Loucy (cell line): ENCODE data around the gene SH3RF3.

Experiments
- H2AFZ ChIP-seq: fragments of 200-600 bp; sonication (generic); 2 replicates; pipeline ENCODE4 v1.6.0; 2016; ENCODE audit warnings: antibody characterized with exemption, mild to moderate bottlenecking, low read length, moderate library complexity
- H3F3A ChIP-seq: fragments of 200-600 bp; 2 replicates; pipeline ENCODE4 v1.6.0; 2016; ENCODE audit warnings: antibody characterized with exemption, low read depth, mild to moderate bottlenecking
- H3K27me3 ChIP-seq: fragments of 200-600 bp; sonication (generic); 2 replicates; pipeline ENCODE4 v1.6.1; 2014; ENCODE audit warnings: low read length, mild to moderate bottlenecking; ENCODE audit not compliant: insufficient read depth, poor library complexity, severe bottlenecking
- H3K36me3 ChIP-seq: fragments of 200-600 bp; sonication (generic); 2 replicates; pipeline ENCODE4 v1.6.1; 2016; ENCODE audit warnings: low read length; ENCODE audit not compliant: insufficient read depth
- H3K4me1 ChIP-seq: fragments of 200-600 bp; sonication (generic); 2 replicates; pipeline ENCODE4 v1.5.1; 2014; ENCODE audit warnings: low read length, mild to moderate bottlenecking; ENCODE audit not compliant: insufficient read depth, poor library complexity, severe bottlenecking
- H3K4me2 ChIP-seq: fragments of 200-600 bp; sonication (generic); 2 replicates; pipeline ENCODE4 v1.6.0; 2014; ENCODE audit warnings: antibody characterized with exemption, low read length, low read depth, mild to moderate bottlenecking; ENCODE audit not compliant: poor library complexity, severe bottlenecking
- H3K4me3 ChIP-seq: fragments of 200-600 bp; sonication (generic); 2 replicates; pipeline ENCODE4 v1.5.1; 2014; ENCODE audit warnings: low read length, mild to moderate bottlenecking, mixed read lengths; ENCODE audit not compliant: poor library complexity, severe bottlenecking
- H3K79me2 ChIP-seq: fragments of 200-600 bp; sonication (generic); 2 replicates; pipeline ENCODE4 v1.6.1; 2014; ENCODE audit warnings: low read length; ENCODE audit not compliant: insufficient read depth
- H3K9ac ChIP-seq: fragments of 200-600 bp; sonication (generic); 2 replicates; pipeline ENCODE4 v1.6.0; 2014; ENCODE audit warnings: mild to moderate bottlenecking, low read depth, low read length, moderate library complexity; ENCODE audit not compliant: poor library complexity, severe bottlenecking
- H3K9me2 ChIP-seq: fragments of 200-600 bp; sonication (generic); replicated peaks from 2 replicates; pipeline ENCODE4 v1.6.1; 2016; ENCODE audit warnings: low read depth, low read length, mixed read lengths
- H3K9me3 ChIP-seq: fragments of 200-600 bp; sonication (generic); 2 replicates; pipeline ENCODE4 v1.6.1; 2014; ENCODE audit warnings: mild to moderate bottlenecking, antibody characterized with exemption, low read length, low read depth; ENCODE audit not compliant: insufficient read depth
- H4K20me1 ChIP-seq: fragments of 200-600 bp; sonication (generic); 2 replicates; pipeline ENCODE4 v1.6.0; 2014; ENCODE audit warnings: antibody characterized with exemption, low read length, mild to moderate bottlenecking; ENCODE audit not compliant: insufficient read depth, poor library complexity, severe bottlenecking
- CTCF ChIP-seq: fragments of 200-600 bp; sonication (generic); conservative IDR thresholded peaks from 2 replicates; pipeline ENCODE4 v1.5.1; 2014; ENCODE audit warnings: mild to moderate bottlenecking, antibody characterized with exemption, low read length
- EZH2phosphoT487 ChIP-seq: fragments of 200-600 bp; IDR thresholded peaks from 2 replicates; pipeline ENCODE4 v1.6.1; 2018; ENCODE audit warnings: antibody characterized with exemption, mild to moderate bottlenecking, moderate library complexity, borderline replicate concordance

The SH3RF3 gene

DNA sequence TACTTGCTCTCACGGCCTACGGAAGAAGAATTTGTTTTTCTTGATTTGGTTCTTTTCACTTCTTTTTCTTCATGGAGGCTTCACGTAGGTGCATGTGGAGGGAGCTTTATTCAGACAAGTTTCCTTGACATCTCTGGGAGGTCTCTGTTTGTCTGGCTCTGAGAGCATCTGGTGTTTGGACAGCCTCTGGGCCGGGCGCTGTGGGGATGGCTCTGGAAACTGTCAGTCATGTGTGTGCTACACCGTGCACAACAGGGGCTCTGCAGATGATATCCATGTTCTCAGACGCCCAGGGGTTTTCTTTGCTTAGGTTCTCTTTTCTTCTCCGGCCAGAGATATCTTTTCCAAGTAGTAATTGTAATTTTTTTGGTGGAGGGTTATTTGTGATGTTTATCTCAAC, 130.7 kb downstream of the SH3RF3 start:
- H3K9me2 ChIP-seq: no peaks in the 10 kb centered on the region
- H3K9ac ChIP-seq: no peak overlapping the region
- no peaks in the 10 kb centered on the region for H4K20me1 ChIP-seq
- TF ChIP-seq EZH2phosphoT487: no peak
- H3K36me3 ChIP-seq: no peaks in the 10 kb centered on the region
- 0 out of 2 replicates have a peak, but pooled peaks cover 4% of the 10 kb centered on the region for H3F3A ChIP-seq
- peaks cover 23% of the 10 kb centered on the region; the same call in 1 of the 2 replicates for H3K79me2 ChIP-seq
- H3K27me3 ChIP-seq: no peaks in the 10 kb centered on the region
- no peak overlapping the region for H3K4me2 ChIP-seq
- no peaks in the 10 kb centered on the region for H3K9me3 ChIP-seq
- H2AFZ ChIP-seq: no peak overlapping the region
- H3K4me1 ChIP-seq: peaks cover 64% of the 10 kb centered on the region
- no peak overlapping the region for H3K4me3 ChIP-seq

- H4K20me1 ChIP-seq: no peaks in the 10 kb centered on the region
- no peaks in the 10 kb centered on the region for H3K27me3 ChIP-seq
- H3K9me3 ChIP-seq: no peaks in the 10 kb centered on the region
- H3K4me3 ChIP-seq: no peak overlapping the region
- H3K9ac ChIP-seq: no peak overlapping the region
- H3K9me2 ChIP-seq: no peaks in the 10 kb centered on the region
- H3K79me2 ChIP-seq: peaks cover 23% of the 10 kb centered on the region; the same call in 1 of the 2 replicates
- H3F3A ChIP-seq: 0 out of 2 replicates have a peak, but pooled peaks cover 4% of the 10 kb centered on the region
- H2AFZ ChIP-seq: no peak overlapping the region
- no peak overlapping the region for H3K4me2 ChIP-seq
- H3K4me1 ChIP-seq: peaks cover 63% of the 10 kb centered on the region
- no peak for TF ChIP-seq EZH2phosphoT487
- TF ChIP-seq CTCF: no peak
- no peaks in the 10 kb centered on the region for H3K36me3 ChIP-seq
These were observed 131.3 kb downstream of the SH3RF3 start for GRCh38 chr2:109260116-109260855.

- H3K4me3 ChIP-seq: no peak overlapping the region
- H3K9me3 ChIP-seq: no peaks in the 10 kb centered on the region
- H3K4me1 ChIP-seq: peaks cover 57% of the 10 kb centered on the region
- 0 out of 2 replicates have a peak, but pooled peaks cover 4% of the 10 kb centered on the region for H3F3A ChIP-seq
- H2AFZ ChIP-seq: no peak overlapping the region
- H3K4me2 ChIP-seq: peak overlapping the region; percentile 43
- peak; percentile 72 for TF ChIP-seq CTCF
- TF ChIP-seq EZH2phosphoT487: no peak
- no peaks in the 10 kb centered on the region for H4K20me1 ChIP-seq
- peaks cover 23% of the 10 kb centered on the region; the same call in 1 of the 2 replicates for H3K79me2 ChIP-seq
- peak overlapping the region; percentile 31 for H3K9ac ChIP-seq
- H3K27me3 ChIP-seq: no peaks in the 10 kb centered on the region
- no peaks in the 10 kb centered on the region for H3K36me3 ChIP-seq
- H3K9me2 ChIP-seq: no peaks in the 10 kb centered on the region
These were observed 132.1 kb downstream of the SH3RF3 start for GRCh38 chr2:109260886-109261700.
